GM20431 (cell line): ENCODE data around the gene SP110.
"Not testable (repeated sequence)": the region's sequence is repeated elsewhere in the genome, so short reads cannot be mapped to it uniquely, and the experiment has no call there.

Experiments
- in situ Hi-C: fragments of 300-500 bp; cut with MseI, MboI; formaldehyde crosslinking; loops from one replicate; pipeline ENCODE4 v1.15.0; 2020; ENCODE audit warnings: low sequenced_read_pairs; ENCODE audit not compliant: unreplicated experiment

The SP110 gene

DNA sequence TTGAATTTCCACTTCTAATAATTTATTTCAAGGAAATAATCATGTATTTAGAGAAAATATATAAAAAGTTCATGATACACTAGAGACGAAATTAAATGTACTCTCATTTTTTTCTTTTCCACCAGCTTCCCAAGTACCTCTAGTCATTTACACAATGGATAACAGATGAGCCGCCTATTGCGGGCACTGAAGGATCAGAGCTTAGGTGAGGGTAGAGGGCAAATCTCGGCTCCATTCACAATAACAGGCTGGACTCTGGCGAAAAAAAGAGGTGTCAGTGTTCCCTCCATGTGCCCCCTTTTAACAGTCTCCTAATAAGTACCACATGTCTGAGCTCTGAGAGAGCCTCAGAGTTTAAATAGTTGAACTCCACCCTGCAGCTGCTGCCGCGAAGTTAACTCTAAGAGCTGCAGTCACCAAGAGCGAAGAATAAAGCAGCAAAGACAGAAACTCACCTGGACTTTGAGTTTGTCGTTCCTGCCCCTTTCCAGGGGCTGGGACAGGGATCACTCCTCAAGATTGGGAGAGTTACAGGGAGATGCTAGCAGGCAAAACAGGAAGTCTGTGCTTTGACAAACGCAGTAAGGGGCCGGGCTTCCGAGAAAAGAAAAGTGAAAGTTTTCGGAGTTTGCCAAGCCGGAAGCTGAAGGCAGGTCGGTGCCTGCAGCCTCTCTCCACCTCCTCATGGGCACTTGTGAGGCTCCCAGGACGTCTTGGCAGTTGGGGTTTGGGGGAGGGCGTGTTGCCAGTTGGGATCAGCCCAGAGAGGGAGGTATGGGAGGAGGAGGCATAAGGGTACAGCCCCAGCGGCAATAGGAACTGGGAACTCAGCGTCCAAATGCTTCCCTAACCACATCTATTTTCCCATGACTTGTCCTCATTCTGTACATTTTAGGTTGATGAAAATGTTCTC, at the start of gene SP110:
SP110 (minus strand) TSS at position 566 of the 913 bp plus-strand sequence. CDS start 3,057 bp downstream, outside the sequence.
- in situ Hi-C loops, result loop anchor here (25.0 kb wide), 1 partner anchor 393 kb away; no protein-coding TSS in a partner anchor

DNA sequence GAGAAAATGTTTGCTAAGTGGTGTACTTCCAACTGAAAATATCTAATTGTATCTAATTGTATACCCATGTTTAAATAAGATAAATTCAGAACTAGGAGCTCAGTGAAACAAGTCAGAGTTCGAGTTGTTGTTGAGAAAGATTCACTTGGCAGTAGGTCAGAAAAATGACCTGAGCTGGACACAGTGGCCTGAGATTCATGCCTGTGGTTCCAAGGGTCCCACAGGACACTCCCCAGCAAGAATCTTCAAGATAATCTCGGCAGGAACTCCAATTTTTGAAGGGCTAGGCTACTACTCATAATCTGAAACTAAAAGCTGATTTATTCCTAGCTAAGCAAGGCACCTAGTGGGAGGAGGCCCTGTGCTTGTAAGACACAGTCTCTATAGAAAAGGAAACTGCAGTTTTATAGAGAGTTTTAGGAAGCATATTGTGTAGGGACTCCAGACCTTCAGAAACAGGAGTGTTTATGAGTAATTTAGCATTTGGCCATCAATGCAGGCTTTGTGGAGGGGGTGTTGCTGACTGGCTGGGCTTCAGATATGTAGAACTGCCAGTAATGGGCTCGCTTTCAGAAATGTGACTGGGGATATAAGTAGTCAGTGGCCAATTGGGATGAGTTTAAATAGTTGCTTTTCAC, 48.9 kb upstream of the SP110 start:
- in situ Hi-C loops, result no loop called here

DNA sequence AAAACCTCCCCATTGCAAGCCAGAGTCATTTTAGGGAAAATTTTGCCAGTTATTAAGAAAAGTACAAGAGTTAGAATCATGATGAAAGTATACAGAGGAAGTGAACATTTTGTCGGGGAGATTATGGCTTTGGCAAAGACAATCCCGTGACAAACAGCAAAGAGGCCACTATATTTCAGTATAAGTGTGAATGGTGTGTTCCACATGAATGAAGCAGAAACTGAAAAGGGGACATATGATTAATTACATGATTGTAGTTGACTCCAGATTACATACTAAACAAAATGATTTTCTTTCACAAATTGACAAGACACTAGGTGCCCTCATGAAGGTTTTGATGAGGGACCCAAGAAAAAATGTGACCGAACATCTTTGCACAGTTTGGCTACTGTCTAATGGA, 47.8 kb upstream of the SP110 start:
- in situ Hi-C loops, result no loop called here

- in situ Hi-C loops, result no loop called here
Measured at GRCh38 chr2:230267059-230267458, 47.3 kb upstream of the SP110 start.

DNA sequence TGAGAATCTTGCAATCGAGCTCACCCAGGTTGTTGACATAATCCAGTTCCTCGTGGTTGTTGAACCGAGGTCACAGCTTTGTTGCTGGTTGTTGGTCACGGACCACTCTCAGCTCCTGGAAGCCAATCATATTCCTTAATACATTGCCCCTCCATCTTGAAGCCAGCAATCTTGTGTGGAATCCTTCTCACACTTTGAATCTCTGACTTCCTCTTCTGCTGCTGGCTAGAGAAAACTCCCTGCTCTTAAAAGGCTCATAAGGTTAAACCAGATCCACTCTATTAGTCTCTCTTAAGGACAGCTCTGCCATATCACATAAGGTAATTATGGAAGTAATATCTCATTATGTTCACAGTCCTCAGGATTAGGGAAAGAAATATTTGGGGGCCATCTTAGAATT, 46.9 kb upstream of the SP110 start:
- in situ Hi-C loops, result no loop called here

DNA sequence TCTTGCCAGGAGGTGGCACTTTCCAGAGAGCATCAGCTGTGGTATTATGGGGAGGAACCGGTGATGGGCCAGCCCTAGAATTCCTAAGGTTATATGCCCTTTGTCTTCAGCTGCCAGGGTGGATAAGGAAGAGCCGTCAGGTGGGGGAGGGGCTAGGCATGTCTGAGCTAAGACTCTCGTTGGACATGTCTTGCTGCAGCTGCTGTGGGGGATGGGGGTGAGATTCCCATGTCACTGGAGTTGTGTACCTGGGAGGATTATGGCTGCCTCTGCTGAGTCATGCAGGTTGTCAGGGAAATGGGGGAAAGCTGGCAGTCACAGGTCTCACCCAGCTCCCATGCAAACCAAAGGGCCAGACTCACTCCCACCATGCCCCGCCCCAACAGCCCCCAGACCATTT, 45.2 kb upstream of the SP110 start:
- in situ Hi-C loops, result not testable (repeated sequence)

- in situ Hi-C loops, result no loop called here
Measured at GRCh38 chr2:230262246-230262645, 42.5 kb upstream of the SP110 start.

- in situ Hi-C loops, result no loop called here
Measured at GRCh38 chr2:230258483-230258882, 38.7 kb upstream of the SP110 start.

- in situ Hi-C loops, result no loop called here
Measured at GRCh38 chr2:230256733-230257332, 37.0 kb upstream of the SP110 start.

DNA sequence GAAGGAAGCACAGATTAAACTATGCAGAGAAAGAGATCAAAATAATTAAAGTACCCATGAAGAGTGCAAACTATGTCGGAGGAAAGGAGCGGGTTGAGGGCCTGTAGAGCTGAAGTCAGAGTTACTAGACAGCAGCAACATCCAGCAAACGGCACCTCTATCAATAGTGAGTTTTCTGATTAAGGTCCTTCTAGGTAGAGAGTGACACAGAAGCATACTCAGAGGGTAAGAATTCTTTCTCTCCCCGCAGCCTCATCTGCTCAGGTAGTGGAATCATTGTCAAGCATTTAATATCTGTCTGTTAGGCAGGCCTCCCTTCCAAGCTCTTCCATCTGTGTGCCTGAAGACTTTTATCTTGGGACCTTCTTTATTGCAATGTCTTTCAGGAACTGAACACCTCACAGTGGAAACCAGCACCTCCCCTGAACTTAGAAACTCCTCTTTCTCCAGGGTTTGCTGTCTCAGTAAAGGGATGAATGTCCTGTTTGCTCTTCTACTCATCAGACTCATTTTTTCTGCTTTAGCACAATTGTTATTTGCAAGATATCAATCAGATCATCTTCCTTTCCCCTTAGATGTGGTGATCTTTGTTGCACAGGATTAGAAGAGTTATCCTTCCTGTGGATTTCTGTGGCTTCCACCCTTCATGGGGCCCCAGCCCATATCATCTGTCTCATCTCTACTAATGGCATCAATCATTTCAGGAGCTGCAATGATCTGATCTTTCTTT, 34.5 kb upstream of the SP110 start:
- in situ Hi-C loops, result no loop called here

DNA sequence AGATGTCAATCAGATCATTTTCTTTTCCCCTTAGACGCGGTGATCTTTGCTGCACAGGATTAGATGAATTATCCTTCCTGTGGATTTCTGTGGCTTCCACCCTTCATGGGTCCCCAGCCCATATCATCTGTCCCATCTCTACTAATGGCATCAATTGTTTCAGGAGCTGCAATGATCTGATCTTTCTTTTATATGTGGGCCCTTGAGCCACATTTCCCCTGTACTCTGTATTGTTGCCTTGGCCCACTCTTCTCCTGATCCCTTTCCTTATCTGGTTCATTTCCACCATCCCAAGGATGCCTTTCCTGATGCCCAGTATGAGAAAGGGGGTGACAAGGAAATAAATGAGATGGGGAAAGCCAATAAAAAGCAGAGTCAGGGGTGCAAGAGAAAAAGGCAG, 30.4 kb upstream of the SP110 start:
- in situ Hi-C loops, result no loop called here

DNA sequence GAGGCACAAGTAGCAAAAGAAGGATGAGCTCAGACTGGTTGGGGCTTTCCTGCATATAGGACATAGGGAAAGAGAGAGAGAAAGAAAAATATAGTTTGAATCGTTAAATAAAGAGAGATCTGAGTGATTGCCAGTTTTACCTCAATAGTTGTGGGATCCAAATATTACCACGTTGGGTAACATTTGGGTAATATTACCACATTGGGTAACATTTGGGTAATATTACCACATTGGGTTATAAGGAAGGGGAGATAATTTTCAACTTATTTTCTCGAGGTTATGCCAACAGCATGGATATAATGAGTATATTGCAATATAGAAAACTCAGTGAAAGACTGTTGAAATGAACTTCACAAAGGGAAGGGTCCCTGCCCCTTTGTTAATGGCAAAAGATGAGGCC, 26.4 kb upstream of the SP110 start:
- in situ Hi-C loops, result no loop called here

DNA sequence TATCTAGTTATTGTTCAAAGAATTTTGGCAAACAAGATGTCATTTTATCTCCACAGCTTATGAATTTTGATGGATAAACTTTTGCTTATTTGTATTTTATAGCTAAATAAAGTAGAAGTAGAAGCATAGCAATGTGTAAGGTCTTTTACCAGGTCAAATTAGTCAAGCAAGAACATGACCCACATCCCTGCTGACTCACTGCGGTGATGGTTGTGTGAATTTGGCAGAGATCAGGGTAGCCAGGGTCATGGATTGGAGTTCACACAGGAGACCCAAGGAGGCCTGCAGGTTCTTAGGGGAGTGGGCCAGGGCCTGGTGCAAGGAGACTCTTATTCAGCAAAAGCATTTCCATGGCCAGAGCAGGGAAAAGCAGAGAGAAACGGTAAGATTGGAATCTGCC, 24.4 kb upstream of the SP110 start:
- in situ Hi-C loops, result no loop called here

- in situ Hi-C loops, result no loop called here
Measured at GRCh38 chr2:230234845-230235244, 15.1 kb upstream of the SP110 start.

DNA sequence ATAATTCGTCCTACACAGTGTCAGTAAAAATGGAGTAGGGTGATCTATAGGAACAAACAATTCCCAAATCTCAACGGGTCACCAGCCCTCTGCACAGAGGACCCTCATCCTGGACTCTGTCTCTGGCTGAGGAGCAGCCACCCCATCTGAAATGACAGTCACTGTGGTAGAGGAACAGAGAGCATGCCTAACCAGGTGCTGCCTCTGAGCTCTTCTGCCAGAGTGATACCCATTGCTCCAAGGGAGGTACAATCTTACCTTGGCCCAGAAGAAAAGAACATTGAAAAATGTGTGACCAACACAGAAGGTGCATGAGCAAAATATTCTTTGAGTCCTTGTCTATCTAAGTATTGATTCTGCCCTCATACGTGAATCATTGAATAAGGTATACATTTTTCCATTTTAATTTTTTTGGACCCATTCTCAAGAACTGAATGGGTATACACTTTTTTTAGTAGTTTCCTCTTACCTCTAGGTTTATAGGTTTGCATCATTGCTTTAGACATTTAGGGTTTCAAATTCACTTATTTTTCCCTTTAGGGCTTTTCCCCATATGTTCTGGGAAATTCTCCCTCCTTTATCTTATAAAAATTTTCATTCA, 14.4 kb upstream of the SP110 start:
- in situ Hi-C loops, result no loop called here

- in situ Hi-C loops, result no loop called here
Measured at GRCh38 chr2:230231251-230231650, 11.5 kb upstream of the SP110 start.

- in situ Hi-C loops, result no loop called here
Measured at GRCh38 chr2:230230496-230231200, 10.9 kb upstream of the SP110 start.

GRCh38 chr2:230230087-230230486, 10.3 kb upstream of the SP110 start:
- in situ Hi-C loops, result no loop called here

- in situ Hi-C loops, result no loop called here
Measured at GRCh38 chr2:230227216-230227615, 7.4 kb upstream of the SP110 start.
